Right forelimb (tissue), 1 donor: Measurements from ENCODE around the gene EMC8.

Experiments
- DNase-seq: peaks from one replicate; pipeline ENCODE4 v3.0.0-alpha.2; 2018

EMC8 gene

GRCh38 chr16:85781695-85782370, 17.5 kb downstream of the EMC8 start:
- DNase-seq: no peak

- no peak for DNase-seq
Measured at GRCh38 chr16:85781156-85781555, 18.2 kb downstream of the EMC8 start.

GRCh38 chr16:85780281-85780680, 19.1 kb downstream of the EMC8 start:
- DNase-seq: no peak

GRCh38 chr16:85778873-85779272, 20.5 kb downstream of the EMC8 start:
- no peak for DNase-seq

- no peak for DNase-seq
Measured at GRCh38 chr16:85777583-85778310, 21.6 kb downstream of the EMC8 start.

- DNase-seq: no peak
Measured at GRCh38 chr16:85774811-85775210, 24.5 kb downstream of the EMC8 start.

- no peak for DNase-seq
Measured at GRCh38 chr16:85774136-85774535, 25.2 kb downstream of the EMC8 start.

- DNase-seq: no peak
Measured at GRCh38 chr16:85773044-85773443, 26.3 kb downstream of the EMC8 start.

GRCh38 chr16:85770741-85771140, 28.6 kb downstream of the EMC8 start:
- DNase-seq: no peak

GRCh38 chr16:85768199-85768598, 31.1 kb downstream of the EMC8 start:
- no peak for DNase-seq

GRCh38 chr16:85767531-85767930, 31.8 kb downstream of the EMC8 start:
- no peak for DNase-seq

GRCh38 chr16:85765767-85766166, 33.6 kb downstream of the EMC8 start:
- DNase-seq: no peak

- DNase-seq: no peak
Measured at GRCh38 chr16:85765211-85765610, 34.1 kb downstream of the EMC8 start.

GRCh38 chr16:85763616-85764015, 35.7 kb downstream of the EMC8 start:
- no peak for DNase-seq

- DNase-seq: no peak
Measured at GRCh38 chr16:85762970-85763369, 36.4 kb downstream of the EMC8 start.

GRCh38 chr16:85761861-85762260, 37.5 kb downstream of the EMC8 start:
- DNase-seq: no peak

- no peak for DNase-seq
Measured at GRCh38 chr16:85759631-85760419, 39.5 kb downstream of the EMC8 start.

GRCh38 chr16:85759136-85759535, 40.2 kb downstream of the EMC8 start:
- DNase-seq: no peak

- DNase-seq: no peak
Measured at GRCh38 chr16:85757341-85757822, 42.0 kb downstream of the EMC8 start.

GRCh38 chr16:85755929-85756768, 43.2 kb downstream of the EMC8 start:
- DNase-seq: no peak

- no peak for DNase-seq
Measured at GRCh38 chr16:85754413-85754812, 44.9 kb downstream of the EMC8 start.

GRCh38 chr16:85753976-85754375, 45.4 kb downstream of the EMC8 start:
- no peak for DNase-seq

GRCh38 chr16:85753559-85753958, 45.8 kb downstream of the EMC8 start:
- DNase-seq: no peak
